Mononuclear cell (primary cell): ENCODE data around the gene ST6GALNAC3. TPM values are rescaled to one million over a fixed set of nuclear protein-coding genes. Genes with fewer than 3 reads are reported as not detected.

Experiments
- H3K27me3 ChIP-seq: 2 replicates; pipeline ENCODE4 v1.6.0; 2011; ENCODE audit warnings: low read length, control low read depth; ENCODE audit not compliant: insufficient read depth
- H3K4me1 ChIP-seq: 2 replicates; pipeline ENCODE4 v1.5.1; 2011; ENCODE audit warnings: mild to moderate bottlenecking, low read length, control low read depth; ENCODE audit not compliant: insufficient read depth
- H3K4me3 ChIP-seq: 2 replicates; pipeline ENCODE4 v1.5.1; 2011; ENCODE audit warnings: mild to moderate bottlenecking, low read length, moderate library complexity
- H3K9me3 ChIP-seq: 2 replicates; pipeline ENCODE4 v1.5.1; 2011; ENCODE audit warnings: low read depth, mild to moderate bottlenecking, control low read depth, low read length
- total RNA-seq: library from RNA; depleted of rRNA; stranded (reverse); fragments of >200 nt; gene quantifications from one replicate; pipeline ENCODE4 v1.2.3, GENCODE V29; 2012

ST6GALNAC3 gene
- total RNA-seq, 1 donor, result 3.5 TPM

GRCh38 chr1:76463849-76464248 lies 389.3 kb downstream of the ST6GALNAC3 start:
- Histone ChIP-seq H3K4me3 (no peak overlapping the region), H3K9me3 (no peaks in the 10 kb centered on the region), H3K4me1 (no peaks in the 10 kb centered on the region), H3K27me3 (no peaks in the 10 kb centered on the region)

DNA sequence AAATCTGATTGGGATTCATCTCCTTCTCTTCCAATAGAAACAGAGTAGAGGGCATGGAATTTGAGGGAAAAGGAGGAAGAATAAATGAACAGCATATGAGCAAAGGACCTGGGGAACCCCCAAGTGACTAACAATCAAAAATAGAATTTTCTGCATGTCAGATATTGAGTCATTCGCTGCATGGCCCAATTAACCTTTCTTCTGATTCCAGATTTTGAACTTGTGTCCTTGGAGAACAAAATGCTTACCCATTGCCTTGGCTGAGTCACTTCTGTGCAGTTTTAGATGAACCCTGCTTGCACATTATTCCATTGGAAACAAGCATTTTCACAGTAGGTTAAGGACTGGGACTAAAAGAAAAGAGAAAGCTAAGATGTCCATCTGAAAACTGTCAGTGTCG lies 390.5 kb downstream of the ST6GALNAC3 start:
- Histone ChIP-seq H3K4me3 (no peak overlapping the region), H3K27me3 (no peaks in the 10 kb centered on the region), H3K9me3 (no peaks in the 10 kb centered on the region), H3K4me1 (no peaks in the 10 kb centered on the region)

DNA sequence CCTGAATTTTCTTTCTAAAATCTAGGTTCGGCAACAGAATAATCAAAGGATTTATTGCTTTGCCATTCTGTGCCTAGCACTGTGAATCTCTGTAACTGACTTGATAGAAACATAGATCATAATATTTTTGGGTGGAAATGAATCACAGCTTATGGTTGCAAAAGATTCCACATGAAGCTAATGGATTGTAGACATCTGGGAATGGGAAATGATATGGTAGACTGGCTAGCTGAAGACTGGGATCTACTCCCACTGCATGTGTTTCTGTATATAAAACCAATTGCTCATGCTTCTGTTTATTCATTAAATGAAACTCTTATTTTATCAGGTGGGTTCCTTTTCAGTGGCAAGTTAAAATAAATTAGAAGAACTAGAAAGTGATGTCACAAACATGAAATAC lies 395.6 kb downstream of the ST6GALNAC3 start:
- Histone ChIP-seq H3K4me1 (no peaks in the 10 kb centered on the region), H3K4me3 (no peak overlapping the region)

DNA sequence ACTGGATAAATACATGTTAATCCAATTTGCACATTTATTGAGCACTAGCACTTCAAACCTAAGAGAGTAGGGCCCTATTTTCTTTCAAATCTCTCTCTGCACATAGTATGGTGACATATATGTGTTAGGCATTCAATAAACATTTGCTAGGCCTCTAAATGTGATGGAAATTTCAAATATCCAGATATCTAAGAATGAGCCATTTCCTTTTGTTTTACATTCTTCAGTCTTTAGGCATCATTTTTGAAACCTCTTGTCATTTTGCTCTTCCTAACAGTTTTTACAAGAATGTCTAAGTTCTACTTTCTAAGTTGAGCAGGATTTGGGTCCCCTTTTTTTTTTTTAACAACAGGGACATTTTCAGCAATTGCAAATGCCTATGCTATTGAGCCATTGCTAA lies 397.0 kb downstream of the ST6GALNAC3 start:
- H3K4me1 ChIP-seq, result no peaks in the 10 kb centered on the region
- no peaks in the 10 kb centered on the region for H3K9me3 ChIP-seq
- H3K27me3 ChIP-seq, result no peaks in the 10 kb centered on the region
- no peak overlapping the region for H3K4me3 ChIP-seq

More for the DNA sequence above, 395.6 kb downstream of the ST6GALNAC3 start:
- Histone ChIP-seq H3K9me3 (no peaks in the 10 kb centered on the region), H3K27me3 (no peaks in the 10 kb centered on the region)

DNA sequence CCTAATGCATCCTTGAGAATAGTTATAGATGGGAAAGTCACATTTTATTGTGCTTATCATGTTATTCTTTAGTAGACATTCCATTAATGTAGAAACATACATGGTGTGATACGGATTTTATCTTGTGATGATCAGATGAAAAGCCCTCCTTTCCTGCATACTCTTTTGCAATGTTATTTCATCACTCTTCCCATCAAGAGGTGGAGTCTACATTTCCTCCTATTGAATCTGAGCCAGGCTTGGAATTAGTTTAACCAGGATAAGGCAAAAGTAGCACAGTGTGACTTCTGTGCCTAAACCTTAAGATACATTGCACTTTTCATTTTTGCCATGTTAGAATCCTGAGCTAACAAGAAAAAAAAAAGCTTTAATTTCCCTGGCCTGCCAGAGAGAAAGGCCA lies 399.0 kb downstream of the ST6GALNAC3 start:
- no peak overlapping the region for H3K4me3 ChIP-seq
- H3K4me1 ChIP-seq, result no peaks in the 10 kb centered on the region
- no peaks in the 10 kb centered on the region for H3K9me3 ChIP-seq
- H3K27me3 ChIP-seq, result no peaks in the 10 kb centered on the region

DNA sequence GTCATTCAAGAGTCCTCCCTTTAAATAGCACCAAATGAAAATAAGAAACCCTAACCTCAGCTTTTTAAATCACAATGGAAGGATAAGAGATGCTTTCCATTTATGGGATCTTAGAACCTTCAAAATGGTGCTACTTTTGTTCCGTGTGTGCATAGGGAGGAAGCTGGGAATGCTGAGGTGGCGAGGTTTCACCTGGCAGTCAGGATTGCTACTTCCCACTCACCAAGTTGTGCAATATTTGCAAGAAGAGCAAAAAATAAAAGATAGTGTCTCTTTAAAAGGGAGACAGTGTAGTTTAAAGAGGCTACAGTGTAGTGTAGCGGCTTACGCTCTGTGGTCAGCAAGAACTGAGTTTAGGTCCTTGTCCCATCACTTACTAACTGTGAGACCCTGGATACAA lies 400.4 kb downstream of the ST6GALNAC3 start:
- no peak overlapping the region for H3K4me3 ChIP-seq
- no peaks in the 10 kb centered on the region for H3K9me3 ChIP-seq
- H3K27me3 ChIP-seq, result no peaks in the 10 kb centered on the region
- no peaks in the 10 kb centered on the region for H3K4me1 ChIP-seq

- Histone ChIP-seq H3K27me3 (no peaks in the 10 kb centered on the region), H3K4me1 (no peaks in the 10 kb centered on the region), H3K9me3 (no peaks in the 10 kb centered on the region), H3K4me3 (no peak overlapping the region)
These were observed 402.6 kb downstream of the ST6GALNAC3 start for GRCh38 chr1:76477156-76477555.

- H3K4me3 ChIP-seq, result no peak overlapping the region
- no peaks in the 10 kb centered on the region for H3K9me3 ChIP-seq
- no peaks in the 10 kb centered on the region for H3K27me3 ChIP-seq
- H3K4me1 ChIP-seq, result no peaks in the 10 kb centered on the region
These were observed 406.3 kb downstream of the ST6GALNAC3 start for GRCh38 chr1:76480827-76481226.

DNA sequence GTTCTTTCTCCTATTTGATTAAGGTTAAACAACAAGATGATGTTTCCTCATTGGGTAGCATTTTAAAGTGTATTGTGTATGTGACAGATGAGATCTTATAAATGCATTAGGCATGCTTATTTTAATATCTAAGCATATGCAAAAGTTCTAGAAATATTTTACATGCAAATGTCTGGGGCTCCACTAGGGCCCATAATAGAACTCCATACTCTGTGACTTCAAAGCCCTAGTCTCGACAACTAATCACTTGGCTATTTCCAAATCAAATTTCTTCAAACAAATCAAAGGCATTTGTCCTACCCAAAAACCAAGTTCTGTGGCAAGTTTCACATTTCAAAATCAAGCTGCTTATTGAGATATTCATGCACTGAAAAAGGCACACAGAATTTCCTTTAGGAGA lies 407.1 kb downstream of the ST6GALNAC3 start:
- no peaks in the 10 kb centered on the region for H3K9me3 ChIP-seq
- no peak overlapping the region for H3K4me3 ChIP-seq
- no peaks in the 10 kb centered on the region for H3K27me3 ChIP-seq
- no peaks in the 10 kb centered on the region for H3K4me1 ChIP-seq

- no peaks in the 10 kb centered on the region for H3K27me3 ChIP-seq
- H3K9me3 ChIP-seq, result no peaks in the 10 kb centered on the region
- no peak overlapping the region for H3K4me3 ChIP-seq
- H3K4me1 ChIP-seq, result no peaks in the 10 kb centered on the region
These were observed 407.7 kb downstream of the ST6GALNAC3 start for GRCh38 chr1:76482272-76482671.

DNA sequence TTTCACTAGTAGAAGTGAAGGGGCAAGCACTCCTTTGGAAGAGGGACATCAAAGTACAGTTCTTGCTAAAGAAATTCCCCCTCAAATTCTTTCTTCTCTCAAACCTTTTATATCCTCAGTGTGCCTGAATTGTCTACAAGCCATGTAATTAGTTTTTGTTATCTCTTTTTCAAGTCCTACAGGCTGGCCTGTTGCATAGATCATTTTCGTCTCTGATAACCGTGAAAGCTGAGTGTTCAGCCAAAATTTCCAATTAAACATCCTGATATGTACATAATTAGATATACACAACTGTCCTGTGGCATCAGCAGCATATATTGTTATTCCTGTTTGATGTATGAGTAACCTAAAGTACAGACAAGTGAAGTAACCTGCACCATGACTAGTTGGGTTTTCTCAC lies 417.2 kb downstream of the ST6GALNAC3 start:
- Histone ChIP-seq H3K9me3 (no peaks in the 10 kb centered on the region), H3K4me1 (no peaks in the 10 kb centered on the region), H3K27me3 (no peaks in the 10 kb centered on the region), H3K4me3 (no peak overlapping the region)

DNA sequence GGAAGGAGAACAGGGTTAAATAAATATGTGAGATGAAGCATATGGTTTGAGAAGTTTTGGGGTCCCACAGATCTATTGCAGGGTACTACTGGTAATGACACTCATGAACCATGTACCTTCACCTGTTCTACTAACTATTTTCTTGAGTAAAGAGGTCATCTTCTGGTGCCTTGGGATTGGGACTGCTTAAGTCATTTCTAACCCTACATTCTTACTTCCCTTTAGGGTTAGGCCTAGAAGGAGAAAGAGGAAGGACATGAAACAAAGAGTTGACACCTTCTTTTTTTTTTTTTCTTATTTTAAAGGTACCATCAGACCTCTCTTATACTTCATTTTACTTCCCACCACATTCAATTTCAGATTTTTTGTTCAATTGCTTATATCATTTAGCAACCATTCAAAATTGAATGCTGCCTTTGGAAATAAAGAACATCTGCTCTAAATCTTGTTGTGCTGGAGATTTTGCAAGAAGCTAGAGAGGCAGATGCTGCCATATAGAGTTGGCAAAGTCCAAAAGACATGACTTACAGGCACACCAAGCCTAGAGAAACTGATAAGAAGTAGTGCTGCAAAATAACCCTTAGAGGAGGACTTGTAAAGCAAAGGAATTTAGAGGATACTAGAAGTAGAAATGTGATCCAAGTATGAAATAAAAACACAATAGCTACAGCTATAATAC lies 418.3 kb downstream of the ST6GALNAC3 start:
- Histone ChIP-seq H3K4me3 (no peak overlapping the region), H3K4me1 (no peaks in the 10 kb centered on the region), H3K27me3 (no peaks in the 10 kb centered on the region), H3K9me3 (no peaks in the 10 kb centered on the region)

- no peaks in the 10 kb centered on the region for H3K9me3 ChIP-seq
- no peaks in the 10 kb centered on the region for H3K27me3 ChIP-seq
- H3K4me1 ChIP-seq, result no peaks in the 10 kb centered on the region
- H3K4me3 ChIP-seq, result no peak overlapping the region
These were observed 420.3 kb downstream of the ST6GALNAC3 start for GRCh38 chr1:76494807-76495206.

DNA sequence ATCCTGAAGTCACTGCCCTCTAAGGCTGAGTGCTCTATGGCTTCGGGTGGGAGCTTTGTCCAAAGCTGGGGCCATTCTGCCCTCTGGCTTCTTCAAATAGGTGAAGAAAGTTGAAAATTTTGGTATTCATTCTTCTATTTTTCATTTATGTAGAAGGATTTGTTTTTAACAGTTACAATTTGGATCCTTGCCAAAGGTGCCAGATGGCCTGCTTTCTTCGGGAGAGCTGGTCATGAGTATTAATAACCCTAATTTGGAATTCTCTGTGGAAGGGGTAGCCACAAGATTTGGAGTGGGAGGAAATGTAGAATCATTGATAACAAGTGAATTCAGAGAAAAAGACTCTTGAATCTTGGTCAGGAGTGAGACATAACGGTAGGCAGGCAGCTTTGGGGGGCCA lies 422.3 kb downstream of the ST6GALNAC3 start:
- Histone ChIP-seq H3K9me3 (no peaks in the 10 kb centered on the region), H3K4me3 (no peak overlapping the region), H3K27me3 (no peaks in the 10 kb centered on the region), H3K4me1 (no peaks in the 10 kb centered on the region)

DNA sequence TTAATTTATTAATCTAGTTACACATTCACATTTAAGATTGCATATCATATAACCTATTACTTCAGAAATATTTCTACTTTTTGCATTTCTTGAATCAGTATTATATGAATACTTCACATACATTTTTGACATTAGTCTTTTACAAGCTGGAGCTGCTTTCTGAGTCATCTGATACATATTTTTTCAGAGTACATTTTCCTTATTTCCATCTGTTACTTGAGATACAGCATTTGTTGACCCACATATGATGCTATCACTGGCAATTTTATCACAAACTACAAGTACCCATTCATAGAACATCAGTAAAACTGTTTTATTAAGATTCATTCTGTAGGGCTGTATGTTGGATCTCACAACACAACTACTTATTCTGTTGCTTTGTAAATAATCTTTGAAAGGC lies 425.6 kb downstream of the ST6GALNAC3 start:
- H3K4me3 ChIP-seq, result no peak overlapping the region
- H3K9me3 ChIP-seq, result no peaks in the 10 kb centered on the region
- H3K27me3 ChIP-seq, result no peaks in the 10 kb centered on the region
- H3K4me1 ChIP-seq, result no peaks in the 10 kb centered on the region

- Histone ChIP-seq H3K27me3 (no peaks in the 10 kb centered on the region), H3K9me3 (no peaks in the 10 kb centered on the region), H3K4me1 (no peaks in the 10 kb centered on the region), H3K4me3 (no peak overlapping the region)
These were observed 426.6 kb downstream of the ST6GALNAC3 start for GRCh38 chr1:76501136-76501535.
